ENCODE measurements around the gene DNAJC1. TPM values are rescaled to one million over a fixed set of nuclear protein-coding genes. Genes with fewer than 3 reads are reported as not detected.

DNAJC1 gene
- total and polyA plus RNA-seq, 10 of the 15 experiments (the other 5 are each of a cell fraction or from before 2014, with no cell fraction given), result 2.5 to 39.3 (median 20.4) TPM

DNA sequence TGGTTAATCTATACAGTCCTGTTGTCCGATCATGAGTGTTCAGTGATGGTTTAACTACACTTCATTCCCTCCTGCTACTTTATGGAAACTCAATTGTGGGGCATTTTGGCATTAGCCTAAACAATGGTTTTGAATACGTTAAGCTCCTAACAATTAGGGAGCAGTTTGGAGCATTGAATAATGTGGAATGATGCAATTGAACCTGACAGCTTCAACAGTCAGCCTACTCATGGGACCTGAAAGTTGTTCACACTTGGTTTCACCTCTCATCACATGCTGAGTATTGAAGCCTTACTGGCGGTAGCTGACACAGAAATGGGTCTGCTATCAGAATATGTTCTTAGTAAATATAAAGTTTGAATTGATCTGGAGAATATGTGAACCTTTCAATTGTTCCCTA, 283.4 kb downstream of the DNAJC1 start (continued):
- TF ChIP-seq, protein P1, sequence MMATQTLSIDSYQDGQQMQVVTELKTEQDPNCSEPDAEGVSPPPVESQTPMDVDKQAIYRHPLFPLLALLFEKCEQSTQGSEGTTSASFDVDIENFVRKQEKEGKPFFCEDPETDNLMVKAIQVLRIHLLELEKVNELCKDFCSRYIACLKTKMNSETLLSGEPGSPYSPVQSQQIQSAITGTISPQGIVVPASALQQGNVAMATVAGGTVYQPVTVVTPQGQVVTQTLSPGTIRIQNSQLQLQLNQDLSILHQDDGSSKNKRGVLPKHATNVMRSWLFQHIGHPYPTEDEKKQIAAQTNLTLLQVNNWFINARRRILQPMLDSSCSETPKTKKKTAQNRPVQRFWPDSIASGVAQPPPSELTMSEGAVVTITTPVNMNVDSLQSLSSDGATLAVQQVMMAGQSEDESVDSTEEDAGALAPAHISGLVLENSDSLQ (IDR thresholded peaks at IDR 0.05), result peak; percentile 27; the same call in 1 of the 2 replicates
- TF ChIP-seq, protein P2, sequence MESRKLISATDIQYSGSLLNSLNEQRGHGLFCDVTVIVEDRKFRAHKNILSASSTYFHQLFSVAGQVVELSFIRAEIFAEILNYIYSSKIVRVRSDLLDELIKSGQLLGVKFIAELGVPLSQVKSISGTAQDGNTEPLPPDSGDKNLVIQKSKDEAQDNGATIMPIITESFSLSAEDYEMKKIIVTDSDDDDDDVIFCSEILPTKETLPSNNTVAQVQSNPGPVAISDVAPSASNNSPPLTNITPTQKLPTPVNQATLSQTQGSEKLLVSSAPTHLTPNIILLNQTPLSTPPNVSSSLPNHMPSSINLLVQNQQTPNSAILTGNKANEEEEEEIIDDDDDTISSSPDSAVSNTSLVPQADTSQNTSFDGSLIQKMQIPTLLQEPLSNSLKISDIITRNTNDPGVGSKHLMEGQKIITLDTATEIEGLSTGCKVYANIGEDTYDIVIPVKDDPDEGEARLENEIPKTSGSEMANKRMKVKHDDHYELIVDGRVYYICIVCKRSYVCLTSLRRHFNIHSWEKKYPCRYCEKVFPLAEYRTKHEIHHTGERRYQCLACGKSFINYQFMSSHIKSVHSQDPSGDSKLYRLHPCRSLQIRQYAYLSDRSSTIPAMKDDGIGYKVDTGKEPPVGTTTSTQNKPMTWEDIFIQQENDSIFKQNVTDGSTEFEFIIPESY (IDR thresholded peaks at IDR 0.05), result peak; percentile 72; the same call in 1 of the 2 replicates
- TF ChIP-seq, protein P3, sequence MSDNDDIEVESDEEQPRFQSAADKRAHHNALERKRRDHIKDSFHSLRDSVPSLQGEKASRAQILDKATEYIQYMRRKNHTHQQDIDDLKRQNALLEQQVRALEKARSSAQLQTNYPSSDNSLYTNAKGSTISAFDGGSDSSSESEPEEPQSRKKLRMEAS (IDR thresholded peaks at IDR 0.05; ENCODE audit: low read depth, low read length), result peak; percentile 28; the same call in 1 of the 2 replicates

DNA sequence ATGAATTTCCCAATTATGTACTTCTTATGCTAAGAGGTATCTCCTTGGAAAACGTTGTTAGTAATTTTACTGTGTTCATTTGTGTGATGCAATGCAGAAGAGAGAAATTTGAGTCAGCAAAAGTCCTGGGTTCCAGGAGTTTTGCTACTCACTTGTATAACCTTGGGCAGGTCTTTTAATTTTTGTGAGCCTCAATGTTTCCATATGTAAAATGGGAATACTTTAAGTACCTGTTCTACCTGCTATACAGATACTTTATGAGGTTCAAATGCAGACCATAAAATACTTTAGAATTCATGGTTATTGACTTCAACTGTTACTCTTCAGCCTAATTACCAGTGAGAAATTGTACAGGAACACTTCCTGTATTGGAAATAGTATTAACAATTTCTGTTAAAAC, 284.0 kb downstream of the DNAJC1 start:
- no peak overlapping the region for H3K4me2 ChIP-seq (ENCODE audit: control insufficient read depth, insufficient read depth)
- 26% methylated on average over 1 of the region's 1 CpG for WGBS (ENCODE audit: insufficient coverage, insufficient replicate concordance, low lambda C conversion rate, missing lambda C conversion rate)
- BruUV-seq (replicated peaks), result no TSS peak
- RAD21 ChIA-PET (ENCODE audit: unreplicated experiment), result interaction anchor here (1.4 to 1.9 kb wide), 2 partner anchors 11 to 169 kb away, joined by 4 read pairs; no protein-coding TSS in a partner anchor
- H3K9me3 ChIP-seq (replicated peaks; ENCODE audit: control insufficient read depth, insufficient read depth, low read length), result no peaks in the 10 kb centered on the region
- no peak overlapping the region for H3K9ac ChIP-seq (ENCODE audit: control insufficient read depth, insufficient read depth, low read length)
- H3K36me3 ChIP-seq (ENCODE audit: control insufficient read depth in 2 of 2, insufficient read depth in 2 of 2, low read length in 1 of 2), result peaks cover 0 to 13% of the 10 kb centered on the region in 2 experiments; a peak in 2 of 4 replicates
- in situ Hi-C loops (cut with MboI), result no loop called here
- POLR2A ChIA-PET, result interaction anchor here (0.9 to 1.8 kb wide), 2 partner anchors 8 to 11 kb away, joined by 3 to 6 read pairs; no protein-coding TSS in a partner anchor
- intact Hi-C loops (cut with micrococcal nuclease; ENCODE audit: unreplicated experiment), result no loop called here
- TF ChIP-seq EP300 (IDR thresholded peaks at IDR 0.05; ENCODE audit: borderline replicate concordance in 1 of 2, control insufficient read depth in 1 of 2, low read depth in 2 of 2, low read length in 2 of 2) (no peak), CHD2 (IDR thresholded peaks at IDR 0.05; ENCODE audit: borderline replicate concordance, low read depth, low read length) (no peak), EED (IDR thresholded peaks at IDR 0.05; ENCODE audit: low read depth) (no peak), PML (IDR thresholded peaks at IDR 0.05; ENCODE audit: low read length) (no peak), RFX5 (IDR thresholded peaks at IDR 0.05; ENCODE audit: low read depth, low read length) (no peak), RBBP5 (conservative IDR thresholded peaks at IDR 0.05) (no peak)
- TF ChIP-seq, protein P4, sequence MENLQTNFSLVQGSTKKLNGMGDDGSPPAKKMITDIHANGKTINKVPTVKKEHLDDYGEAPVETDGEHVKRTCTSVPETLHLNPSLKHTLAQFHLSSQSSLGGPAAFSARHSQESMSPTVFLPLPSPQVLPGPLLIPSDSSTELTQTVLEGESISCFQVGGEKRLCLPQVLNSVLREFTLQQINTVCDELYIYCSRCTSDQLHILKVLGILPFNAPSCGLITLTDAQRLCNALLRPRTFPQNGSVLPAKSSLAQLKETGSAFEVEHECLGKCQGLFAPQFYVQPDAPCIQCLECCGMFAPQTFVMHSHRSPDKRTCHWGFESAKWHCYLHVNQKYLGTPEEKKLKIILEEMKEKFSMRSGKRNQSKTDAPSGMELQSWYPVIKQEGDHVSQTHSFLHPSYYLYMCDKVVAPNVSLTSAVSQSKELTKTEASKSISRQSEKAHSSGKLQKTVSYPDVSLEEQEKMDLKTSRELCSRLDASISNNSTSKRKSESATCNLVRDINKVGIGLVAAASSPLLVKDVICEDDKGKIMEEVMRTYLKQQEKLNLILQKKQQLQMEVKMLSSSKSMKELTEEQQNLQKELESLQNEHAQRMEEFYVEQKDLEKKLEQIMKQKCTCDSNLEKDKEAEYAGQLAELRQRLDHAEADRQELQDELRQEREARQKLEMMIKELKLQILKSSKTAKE (IDR thresholded peaks at IDR 0.05; ENCODE audit: low read depth, poor library complexity, severe bottlenecking), result no peak
- H3K4me1 ChIP-seq (ENCODE audit: control insufficient read depth, insufficient read depth, low read length), result peaks cover 3% of the 10 kb centered on the region
- no peak overlapping the region for H3K27ac ChIP-seq (ENCODE audit: control insufficient read depth, insufficient read depth)
- H2AFZ ChIP-seq (ENCODE audit: control insufficient read depth, low read depth, low read length), result no peak overlapping the region
- DNase-seq (ENCODE audit: low read depth, low spot score) (no peak), ATAC-seq (no peak), FAIRE-seq (no peak)
- H3K27me3 ChIP-seq (replicated peaks in 1 of 2; ENCODE audit: control insufficient read depth in 2 of 2, insufficient read depth in 2 of 2, low read length in 1 of 2), result no peaks in the 10 kb centered on the region
- CTCF ChIA-PET, result interaction anchor here (0.5 to 2.4 kb wide), 3 partner anchors 12 to 740 kb away, joined by 3 to 12 read pairs (median 3); no protein-coding TSS in a partner anchor
- H4K20me1 ChIP-seq (ENCODE audit: control insufficient read depth, insufficient read depth), result no peaks in the 10 kb centered on the region
- H3K79me2 ChIP-seq (ENCODE audit: control insufficient read depth, insufficient read depth, low read length), result no peaks in the 10 kb centered on the region; the same call in 1 of the 2 replicates
- no peak overlapping the region for H3K4me3 ChIP-seq
- SMC1A ChIA-PET (ENCODE audit: uncharacterized antibody, unreplicated experiment), result interaction anchor here (0.7 to 2.5 kb wide), 5 partner anchors 8 to 223 kb away, joined by 3 to 15 read pairs (median 4); no protein-coding TSS in a partner anchor

Data from GM12878 (cell line).